ENCODE data around the gene BTAF1.

BTAF1 gene

DNA sequence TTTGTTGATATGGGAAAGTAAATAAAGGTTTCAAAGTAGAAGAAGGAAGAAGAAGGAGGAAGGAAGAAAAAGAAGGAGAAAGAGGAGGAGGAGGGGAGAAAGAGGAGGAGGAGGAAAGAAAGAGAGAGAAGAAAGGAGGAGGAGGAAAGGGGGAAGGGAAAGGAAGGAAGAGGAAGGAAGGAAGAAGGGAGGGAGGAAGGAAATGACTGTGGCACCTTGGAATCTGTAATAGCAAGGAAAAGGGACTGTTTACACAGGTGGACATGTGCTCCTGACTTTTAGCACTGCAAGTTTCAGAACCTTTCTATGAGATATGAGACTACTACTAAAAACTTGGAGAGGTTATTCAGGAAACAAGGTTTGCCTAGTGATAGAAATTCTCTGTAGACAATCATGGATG, 153.2 kb downstream of the BTAF1 start:
- no peaks in the 10 kb centered on the region for H3K36me3 ChIP-seq (ENCODE audit: insufficient read depth, low read length)
- no peaks in the 10 kb centered on the region for H3K27me3 ChIP-seq (ENCODE audit: insufficient read depth, low read length)
- no peak overlapping the region for H3K27ac ChIP-seq (ENCODE audit: low read depth, low read length)
- no peaks in the 10 kb centered on the region for H3K4me1 ChIP-seq (ENCODE audit: control insufficient read depth, insufficient read depth, low read length, unreplicated experiment)
- H3K4me3 ChIP-seq (ENCODE audit: low read depth, low read length) = no peak overlapping the region
- H2AFZ ChIP-seq (ENCODE audit: low read length, unreplicated experiment) = no peak overlapping the region
- no peaks in the 10 kb centered on the region for H3K79me2 ChIP-seq (ENCODE audit: control insufficient read depth, insufficient read depth, low read length, unreplicated experiment)

DNA sequence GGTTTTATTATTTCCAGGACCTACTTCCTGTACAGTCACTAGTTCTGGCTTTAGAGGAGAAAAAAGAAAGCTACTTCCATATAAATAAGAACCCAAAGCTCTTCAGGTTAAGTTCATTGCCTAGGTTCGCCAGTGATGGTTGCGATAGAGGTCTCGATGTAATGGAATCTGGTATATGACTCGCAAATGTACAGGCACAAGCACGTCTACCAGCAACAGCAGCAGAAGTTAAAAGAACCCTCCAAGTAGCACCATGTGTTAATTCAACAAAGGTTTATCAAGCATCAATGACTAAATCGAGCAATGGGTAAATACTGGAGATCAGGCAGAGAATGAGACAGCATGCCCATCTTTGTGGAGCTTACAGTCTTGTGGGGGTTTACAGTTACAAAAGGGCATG, 155.4 kb downstream of the BTAF1 start:
- H2AFZ ChIP-seq (ENCODE audit: low read length, unreplicated experiment) = no peak overlapping the region
- no peaks in the 10 kb centered on the region for H3K27me3 ChIP-seq (ENCODE audit: insufficient read depth, low read length)
- no peaks in the 10 kb centered on the region for H3K4me1 ChIP-seq (ENCODE audit: control insufficient read depth, insufficient read depth, low read length, unreplicated experiment)
- H3K79me2 ChIP-seq (ENCODE audit: control insufficient read depth, insufficient read depth, low read length, unreplicated experiment) = no peaks in the 10 kb centered on the region
- no peak overlapping the region for H3K4me3 ChIP-seq (ENCODE audit: low read depth, low read length)
- no peaks in the 10 kb centered on the region for H3K36me3 ChIP-seq (ENCODE audit: insufficient read depth, low read length)
- no peak overlapping the region for H3K27ac ChIP-seq (ENCODE audit: low read depth, low read length)

Measured in ACC112 (cell line).